NCI-H748 (cell line): Measurements from ENCODE around the gene DSCAM.
"Not testable (repeated sequence)": the region's sequence is repeated elsewhere in the genome, so short reads cannot be mapped to it uniquely, and the experiment has no call there.

Source experiments
- DNase-seq: peaks from one replicate; lab custom pipeline; 2025; ENCODE audit not compliant: unreplicated experiment; lab: John Stamatoyannopoulos, UW

Gene DSCAM

GRCh38 chr21:40028393-40028792 lies 818.6 kb downstream of the DSCAM start:
- not testable (repeated sequence) for DNase-seq

- no peak for DNase-seq
These were observed 825.2 kb downstream of the DSCAM start for GRCh38 chr21:40021558-40022351.

GRCh38 chr21:40020651-40021050 lies 826.3 kb downstream of the DSCAM start:
- DNase-seq = no peak

GRCh38 chr21:40018871-40019475 lies 828.0 kb downstream of the DSCAM start:
- peak; percentile 48 for DNase-seq

- no peak for DNase-seq
These were observed 830.3 kb downstream of the DSCAM start for GRCh38 chr21:40016667-40017066.

- no peak for DNase-seq
These were observed 830.7 kb downstream of the DSCAM start for GRCh38 chr21:40016234-40016633.

GRCh38 chr21:40015818-40016217 lies 831.1 kb downstream of the DSCAM start:
- DNase-seq = no peak

GRCh38 chr21:40014394-40014793 lies 832.6 kb downstream of the DSCAM start:
- DNase-seq = no peak

GRCh38 chr21:40013001-40013735 lies 833.8 kb downstream of the DSCAM start:
- no peak for DNase-seq

GRCh38 chr21:40011371-40011770 lies 835.6 kb downstream of the DSCAM start:
- DNase-seq = no peak

GRCh38 chr21:40002978-40003377 lies 844.0 kb downstream of the DSCAM start:
- no peak for DNase-seq

- DNase-seq = no peak
These were observed 862.5 kb downstream of the DSCAM start for GRCh38 chr21:39984286-39984991.

GRCh38 chr21:39980241-39980820 lies 866.6 kb downstream of the DSCAM start:
- no peak for DNase-seq

- no peak for DNase-seq
These were observed 867.6 kb downstream of the DSCAM start for GRCh38 chr21:39979321-39979720.

- no peak for DNase-seq
These were observed 870.2 kb downstream of the DSCAM start for GRCh38 chr21:39976800-39977199.

GRCh38 chr21:39972976-39973770 lies 873.8 kb downstream of the DSCAM start:
- DNase-seq = no peak

- no peak for DNase-seq
These were observed 874.5 kb downstream of the DSCAM start for GRCh38 chr21:39972471-39972870.

- no peak for DNase-seq
These were observed 875.0 kb downstream of the DSCAM start for GRCh38 chr21:39971956-39972355.

GRCh38 chr21:39969691-39970364 lies 877.1 kb downstream of the DSCAM start:
- no peak for DNase-seq

- DNase-seq = no peak
These were observed 878.9 kb downstream of the DSCAM start for GRCh38 chr21:39968010-39968409.
